Activated gamma-delta T cell treated with Interleukin-2 at 50 U/mL for 16 hours (primary cell): Measurements from ENCODE around the gene DCST1.
A peak's percentile ranks its signal among the peaks of the same experiment; 100 is the strongest.

Experiments used
- DNase-seq: peaks from one replicate; pipeline ENCODE4 v3.0.0-alpha.2; 2020

DCST1 gene

GRCh38 chr1:155037043-155037442 lies 3.4 kb downstream of the DCST1 start:
- no peak for DNase-seq

- no peak for DNase-seq
Observed at GRCh38 chr1:155037851-155038441, 4.3 kb downstream of the DCST1 start.

GRCh38 chr1:155038602-155039307 lies 5.1 kb downstream of the DCST1 start:
- DNase-seq = no peak

GRCh38 chr1:155039308-155039669 lies 5.7 kb downstream of the DCST1 start:
- DNase-seq = no peak

GRCh38 chr1:155040358-155041093 lies 6.9 kb downstream of the DCST1 start:
- DNase-seq = no peak

GRCh38 chr1:155042789-155043188 lies 9.2 kb downstream of the DCST1 start:
- no peak for DNase-seq

- DNase-seq = no peak
Observed at GRCh38 chr1:155043301-155043702, 9.7 kb downstream of the DCST1 start.

- DNase-seq = no peak
Observed at GRCh38 chr1:155043793-155044192, 10.2 kb downstream of the DCST1 start.

- no peak for DNase-seq
Observed at GRCh38 chr1:155044365-155044764, 10.7 kb downstream of the DCST1 start.

GRCh38 chr1:155044812-155045657 lies 11.4 kb downstream of the DCST1 start:
- DNase-seq = peak; percentile 64

GRCh38 chr1:155048449-155049334 lies 15.1 kb downstream of the DCST1 start:
- DNase-seq = no peak

- DNase-seq = no peak
Observed at GRCh38 chr1:155049651-155050559, 16.3 kb downstream of the DCST1 start.

GRCh38 chr1:155050560-155051341 lies 17.1 kb downstream of the DCST1 start, which contains the start of gene ADAM15:
Gene ADAM15 (plus strand): TSS chr1:155051316. CDS start chr1:155051387, 71 bp downstream.
- DNase-seq = peak; percentile 71

GRCh38 chr1:155051342-155051776 lies 17.7 kb downstream of the DCST1 start:
- no peak for DNase-seq

GRCh38 chr1:155051777-155052398 lies 18.3 kb downstream of the DCST1 start:
- DNase-seq = peak; percentile 34

GRCh38 chr1:155052439-155053395 lies 19.1 kb downstream of the DCST1 start:
- no peak for DNase-seq

GRCh38 chr1:155053531-155054105 lies 20.0 kb downstream of the DCST1 start:
- no peak for DNase-seq

GRCh38 chr1:155057104-155057503 lies 23.5 kb downstream of the DCST1 start:
- no peak for DNase-seq
